Brain microvascular endothelial cell (primary cell): ENCODE data around the gene VTI1A.
"Not testable (repeated sequence)": the region's sequence is repeated elsewhere in the genome, so short reads cannot be mapped to it uniquely, and the experiment has no call there.

ENCODE experiments used
- DNase-seq: peaks from one replicate; pipeline ENCODE4 v3.0.0-alpha.2; 2020
- H3K27ac ChIP-seq: fragments of 250-450 bp; sonication (Bioruptor Pico); 2 replicates; pipeline ENCODE4 v1.5.1; 2020; ENCODE audit warnings: mild to moderate bottlenecking, moderate library complexity
- H3K27me3 ChIP-seq: fragments of 250-450 bp; sonication (Bioruptor Pico); replicated peaks from 2 replicates; pipeline ENCODE4 v1.5.1; 2020; ENCODE audit warnings: mild to moderate bottlenecking
- H3K36me3 ChIP-seq: fragments of 250-450 bp; sonication (Bioruptor Pico); replicated peaks from 2 replicates; pipeline ENCODE4 v1.5.1; 2020; ENCODE audit warnings: mild to moderate bottlenecking
- H3K4me3 ChIP-seq: 2 replicates; pipeline ENCODE4 v1.5.1; 2011; ENCODE audit warnings: low read depth, mild to moderate bottlenecking, control low read depth, low read length, moderate library complexity
- in situ Hi-C: cut with HindIII; loops from 2 replicates; pipeline ENCODE4 v1.10.0; 2017; ENCODE audit warnings: low sequenced_read_pairs, low pct_ligation_motif_present
- TF ChIP-seq, protein P1 (sequence below): IDR thresholded peaks from 2 replicates; pipeline ENCODE4 v1.5.1; 2011; ENCODE audit warnings: low read depth, mild to moderate bottlenecking, moderate library complexity, low read length, control low read depth, inconsistent platforms; ENCODE audit errors: missing control alignments

VTI1A gene

DNA sequence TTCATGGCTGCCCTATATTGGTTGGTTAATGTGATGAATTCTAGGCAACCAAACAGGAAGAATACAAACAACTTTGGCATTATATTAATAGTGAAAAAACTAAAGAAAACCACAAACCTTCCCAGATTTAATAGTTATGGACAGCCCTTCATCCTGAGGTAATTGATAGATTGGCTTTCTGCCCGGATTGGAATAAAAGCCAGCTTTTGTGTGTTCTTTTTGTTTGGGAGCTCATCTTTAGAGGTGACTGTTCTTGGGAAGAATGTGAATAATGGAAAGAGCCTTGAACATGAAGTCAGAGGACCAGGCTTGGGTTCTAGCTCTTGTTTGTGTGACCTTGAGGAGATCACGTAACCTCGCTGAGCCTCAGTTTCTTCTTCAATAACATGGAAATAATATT lies 92.3 kb downstream of the VTI1A start:
- in situ Hi-C loops, result no loop called here
- Histone ChIP-seq H3K27ac (no peak overlapping the region), H3K27me3 (no peaks in the 10 kb centered on the region), H3K36me3 (no peaks in the 10 kb centered on the region), H3K4me3 (no peak overlapping the region)
- no peak for DNase-seq
- TF ChIP-seq, protein P1, sequence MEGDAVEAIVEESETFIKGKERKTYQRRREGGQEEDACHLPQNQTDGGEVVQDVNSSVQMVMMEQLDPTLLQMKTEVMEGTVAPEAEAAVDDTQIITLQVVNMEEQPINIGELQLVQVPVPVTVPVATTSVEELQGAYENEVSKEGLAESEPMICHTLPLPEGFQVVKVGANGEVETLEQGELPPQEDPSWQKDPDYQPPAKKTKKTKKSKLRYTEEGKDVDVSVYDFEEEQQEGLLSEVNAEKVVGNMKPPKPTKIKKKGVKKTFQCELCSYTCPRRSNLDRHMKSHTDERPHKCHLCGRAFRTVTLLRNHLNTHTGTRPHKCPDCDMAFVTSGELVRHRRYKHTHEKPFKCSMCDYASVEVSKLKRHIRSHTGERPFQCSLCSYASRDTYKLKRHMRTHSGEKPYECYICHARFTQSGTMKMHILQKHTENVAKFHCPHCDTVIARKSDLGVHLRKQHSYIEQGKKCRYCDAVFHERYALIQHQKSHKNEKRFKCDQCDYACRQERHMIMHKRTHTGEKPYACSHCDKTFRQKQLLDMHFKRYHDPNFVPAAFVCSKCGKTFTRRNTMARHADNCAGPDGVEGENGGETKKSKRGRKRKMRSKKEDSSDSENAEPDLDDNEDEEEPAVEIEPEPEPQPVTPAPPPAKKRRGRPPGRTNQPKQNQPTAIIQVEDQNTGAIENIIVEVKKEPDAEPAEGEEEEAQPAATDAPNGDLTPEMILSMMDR, result no peak

DNA sequence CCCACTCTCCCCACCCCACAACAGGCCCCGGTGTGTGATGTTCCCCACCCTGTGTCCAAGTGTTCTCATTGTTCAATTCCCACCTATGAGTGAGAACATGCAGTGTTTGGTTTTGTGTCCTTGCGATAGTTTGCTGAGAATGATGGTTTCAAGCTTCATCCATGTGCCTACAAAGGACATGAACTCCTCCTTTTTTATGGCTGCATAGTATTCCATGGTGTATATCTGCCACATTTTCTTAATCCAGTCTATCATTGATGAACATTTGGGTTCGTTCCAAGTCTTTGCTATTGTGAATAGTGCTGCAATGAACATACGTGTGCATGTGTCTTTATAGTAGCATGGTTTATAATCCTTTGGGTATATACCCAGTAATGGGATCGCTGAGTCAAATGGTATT lies 95.8 kb downstream of the VTI1A start:
- H3K36me3 ChIP-seq, DNase-seq, H3K27me3 ChIP-seq, in situ Hi-C loops, H3K27ac ChIP-seq, H3K4me3 ChIP-seq: not testable (repeated sequence)

DNA sequence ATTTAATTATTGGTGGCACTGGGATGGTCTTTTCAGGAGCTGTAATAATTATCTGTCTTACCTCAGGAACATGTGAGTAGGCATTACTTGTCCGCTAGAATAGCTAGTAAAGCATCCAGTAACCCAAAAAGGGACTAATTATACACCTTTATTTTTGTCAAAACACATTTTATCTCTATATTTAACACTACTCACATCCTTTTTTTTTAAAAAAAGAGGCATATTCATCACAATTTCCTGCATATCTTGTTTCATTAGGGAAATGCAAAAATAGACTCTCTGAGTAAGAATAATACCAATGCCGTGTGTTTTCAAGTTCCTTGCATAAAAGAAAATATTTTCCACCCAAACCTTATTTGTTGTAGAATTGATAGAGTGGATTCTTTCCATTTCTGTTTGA lies 99.5 kb downstream of the VTI1A start:
- DNase-seq, result no peak
- Histone ChIP-seq H3K4me3 (no peak overlapping the region), H3K27ac (no peak overlapping the region), H3K36me3 (no peaks in the 10 kb centered on the region), H3K27me3 (no peaks in the 10 kb centered on the region)
- in situ Hi-C loops, result no loop called here
- TF ChIP-seq, protein P1, result no peak

- TF ChIP-seq, protein P1, result no peak
- in situ Hi-C loops, result no loop called here
- Histone ChIP-seq H3K36me3 (no peaks in the 10 kb centered on the region), H3K4me3 (no peak overlapping the region), H3K27me3 (no peaks in the 10 kb centered on the region), H3K27ac (no peak overlapping the region)
- DNase-seq, result no peak
Measured at GRCh38 chr10:112548535-112549276, 101.7 kb downstream of the VTI1A start.

- Histone ChIP-seq H3K27me3 (no peaks in the 10 kb centered on the region), H3K27ac (no peak overlapping the region), H3K4me3 (no peak overlapping the region), H3K36me3 (no peaks in the 10 kb centered on the region)
- TF ChIP-seq, protein P1, result no peak
- in situ Hi-C loops, result no loop called here
- no peak for DNase-seq
Measured at GRCh38 chr10:112552593-112553110, 105.6 kb downstream of the VTI1A start.

- Histone ChIP-seq H3K27me3 (no peaks in the 10 kb centered on the region), H3K4me3 (no peak overlapping the region), H3K27ac (no peak overlapping the region), H3K36me3 (no peaks in the 10 kb centered on the region)
- no peak for DNase-seq
- in situ Hi-C loops, result no loop called here
- TF ChIP-seq, protein P1, result no peak
Measured at GRCh38 chr10:112553315-112553714, 106.3 kb downstream of the VTI1A start.
